Right ventricle myocardium inferior (tissue), 1 donor: ENCODE results near the gene PLA2G4B. TPM values are rescaled to one million over a fixed set of nuclear protein-coding genes. Genes with fewer than 3 reads are reported as not detected.

ENCODE experiments used
- ATAC-seq: fragments of 200-7000 bp; cut with Tn5 transposase; one replicate; pipeline ENCODE4 v1.9.1; 2020; ENCODE audit warnings: mild to moderate bottlenecking, moderate library complexity
- DNase-seq: peaks from one replicate; pipeline ENCODE4 v3.0.0; 2021; ENCODE audit errors: missing footprints
- intact Hi-C: fragments of 100-400 bp; cut with DNase I; formaldehyde crosslinking; loops from one replicate; pipeline ENCODE4 v1.11.0; 2022
- total RNA-seq: library from RNA; stranded (reverse); fragmentation: NEBNext Ultra II Directional; extraction: Animal tissue kit (Norgen Biotek cat#: 25700); gene quantifications from one replicate; pipeline ENCODE4 v1.2.1, GENCODE V29; 2021
- donor health status: DM: no; HTN: yes; CAD: no; lungs with severe emphysema.

The PLA2G4B gene
- total RNA-seq, 1 donor from 2014 or later: 5.8 TPM

GRCh38 chr15:41840673-41841072 is 2.0 kb downstream of the PLA2G4B start:
- no peak for ATAC-seq
- DNase-seq: no peak
- intact Hi-C loops: no loop called here

DNA sequence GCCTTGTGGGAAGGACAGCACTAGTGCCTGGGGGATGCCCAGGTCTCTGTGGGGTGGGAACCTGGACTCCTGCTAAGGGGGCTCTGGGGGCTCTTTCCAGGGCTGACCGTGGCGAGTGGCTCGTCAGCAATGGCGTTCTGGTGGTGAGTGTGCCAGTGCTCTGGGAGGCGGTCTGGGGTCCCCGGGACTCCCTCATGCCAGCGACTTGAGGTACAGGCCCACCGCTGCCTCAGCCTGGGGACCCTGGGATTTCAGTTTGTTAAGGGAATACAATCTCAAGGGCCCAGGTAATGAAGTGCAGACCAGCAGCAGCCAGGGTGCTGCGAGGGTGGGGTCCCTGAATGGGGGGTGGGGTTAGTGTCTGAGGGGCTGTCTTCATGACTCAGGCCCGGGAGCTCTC is 2.5 kb downstream of the PLA2G4B start:
- ATAC-seq: no peak
- no peak for DNase-seq
- intact Hi-C loops: no loop called here

DNA sequence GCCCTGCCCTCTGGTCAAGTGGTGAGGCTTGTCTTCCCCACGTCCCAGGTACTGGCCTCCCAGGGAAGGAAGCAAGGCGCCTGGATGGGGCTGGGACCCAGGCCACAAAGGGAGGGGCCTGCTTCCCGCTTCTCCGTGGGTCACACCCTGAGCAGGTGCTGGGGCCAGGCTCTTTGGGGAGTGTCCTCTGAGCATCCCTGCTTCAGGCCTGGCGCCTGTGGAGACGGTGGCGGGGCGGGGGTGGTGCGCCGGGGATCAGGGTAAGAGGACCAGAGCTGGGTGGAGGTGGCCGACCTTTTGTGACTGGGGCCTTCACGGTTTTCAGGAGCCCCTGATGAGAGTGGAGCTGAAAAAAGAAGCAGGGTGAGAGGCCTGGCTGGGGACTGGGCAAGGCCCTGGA is 3.6 kb downstream of the PLA2G4B start:
- intact Hi-C loops: no loop called here
- no peak for DNase-seq
- ATAC-seq: no peak

GRCh38 chr15:41843571-41843970 is 4.9 kb downstream of the PLA2G4B start:
- no peak for ATAC-seq
- intact Hi-C loops: no loop called here
- no peak for DNase-seq

DNA sequence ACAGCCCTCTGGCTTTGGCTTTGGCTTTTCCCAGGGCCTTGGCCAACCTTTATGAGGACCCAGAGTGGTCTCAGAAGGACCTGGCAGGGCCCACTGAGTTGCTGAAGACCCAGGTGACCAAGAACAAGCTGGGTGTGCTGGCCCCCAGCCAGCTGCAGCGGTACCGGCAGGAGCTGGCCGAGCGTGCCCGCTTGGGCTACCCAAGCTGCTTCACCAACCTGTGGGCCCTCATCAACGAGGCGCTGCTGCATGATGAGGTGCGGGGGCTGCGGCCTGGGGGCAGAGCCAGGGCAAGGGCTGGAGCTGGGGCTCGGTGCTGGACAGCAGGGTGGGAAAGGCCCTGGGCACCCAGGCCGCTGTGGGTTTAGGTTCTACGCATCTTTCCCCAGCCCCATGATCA is 6.2 kb downstream of the PLA2G4B start:
- ATAC-seq: no peak
- DNase-seq: no peak

GRCh38 chr15:41847206-41847605 is 8.6 kb downstream of the PLA2G4B start:
- no peak for DNase-seq
- no peak for ATAC-seq
- intact Hi-C loops: no loop called here

More for the DNA sequence above, 6.2 kb downstream of the PLA2G4B start:
- intact Hi-C loops: no loop called here

GRCh38 chr15:41847981-41848380 is 9.3 kb downstream of the PLA2G4B start:
- no peak for ATAC-seq
- intact Hi-C loops: no loop called here
- no peak for DNase-seq

DNA sequence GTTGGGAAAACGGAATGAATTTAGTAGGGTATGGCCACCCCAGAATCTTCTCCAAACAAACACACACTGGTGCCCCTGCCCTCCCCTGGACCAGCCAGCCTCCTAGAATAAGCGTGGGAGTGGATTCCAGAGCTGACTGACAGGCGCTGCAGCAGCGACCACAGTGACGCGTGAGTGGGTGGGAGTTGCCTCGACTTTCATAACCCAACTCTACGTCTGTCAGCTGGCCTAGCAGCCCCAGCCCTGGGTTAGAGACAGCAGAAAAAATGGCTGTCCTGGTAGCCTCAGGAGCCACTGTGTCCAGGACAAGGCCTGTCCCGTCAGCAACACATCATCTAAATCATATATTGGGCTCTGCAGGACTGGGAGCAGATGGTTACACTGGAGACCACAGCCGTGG is 10.0 kb downstream of the PLA2G4B start:
- no peak for DNase-seq
- no peak for ATAC-seq
- intact Hi-C loops: no loop called here

DNA sequence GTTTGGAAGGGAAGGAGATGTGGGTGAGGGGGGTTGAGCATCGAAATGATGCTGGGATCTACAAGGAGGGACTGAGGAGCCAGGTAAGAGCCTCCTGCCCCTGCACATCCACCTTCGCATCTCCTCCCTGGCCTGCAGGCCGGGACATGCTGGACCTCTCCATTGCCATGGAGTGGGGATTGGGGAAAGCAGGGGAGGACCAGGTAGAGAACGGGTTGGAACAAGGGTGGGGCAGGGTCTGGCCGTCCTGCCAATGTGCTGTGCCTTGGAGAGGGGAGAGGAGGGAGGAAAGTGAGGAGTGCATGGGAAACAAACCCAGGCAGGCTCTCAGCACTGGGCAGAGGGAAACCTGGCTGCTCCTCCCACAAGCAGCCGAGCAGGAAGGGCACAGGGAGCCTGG is 10.6 kb downstream of the PLA2G4B start:
- no peak for DNase-seq
- intact Hi-C loops: no loop called here
- ATAC-seq: no peak

GRCh38 chr15:41849861-41850260 is 11.2 kb downstream of the PLA2G4B start:
- ATAC-seq (no peak), DNase-seq (no peak)
- intact Hi-C loops: no loop called here

- no peak for ATAC-seq
- intact Hi-C loops: no loop called here
- DNase-seq: no peak
These were observed 12.0 kb downstream of the PLA2G4B start for GRCh38 chr15:41850482-41851166.

DNA sequence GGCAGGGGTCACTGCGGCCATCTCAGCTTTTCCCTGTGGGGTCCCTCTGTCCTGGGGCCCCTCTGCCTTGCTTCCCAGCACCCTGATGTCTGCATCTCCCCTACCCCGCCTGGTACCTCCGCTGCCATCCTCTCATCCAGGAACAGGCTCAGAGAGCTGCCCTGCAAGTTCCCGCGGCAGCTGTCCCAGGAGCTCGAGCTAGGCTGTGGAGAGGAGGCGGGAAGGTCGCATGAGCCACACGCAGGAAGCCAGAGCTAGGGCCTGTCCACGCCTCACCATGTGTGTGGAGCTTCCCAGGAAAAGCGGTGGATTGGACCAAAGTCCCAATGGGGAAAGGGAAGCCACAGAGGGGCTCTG is 12.5 kb downstream of the PLA2G4B start:
- ATAC-seq (no peak), DNase-seq (no peak)
- intact Hi-C loops: no loop called here

DNA sequence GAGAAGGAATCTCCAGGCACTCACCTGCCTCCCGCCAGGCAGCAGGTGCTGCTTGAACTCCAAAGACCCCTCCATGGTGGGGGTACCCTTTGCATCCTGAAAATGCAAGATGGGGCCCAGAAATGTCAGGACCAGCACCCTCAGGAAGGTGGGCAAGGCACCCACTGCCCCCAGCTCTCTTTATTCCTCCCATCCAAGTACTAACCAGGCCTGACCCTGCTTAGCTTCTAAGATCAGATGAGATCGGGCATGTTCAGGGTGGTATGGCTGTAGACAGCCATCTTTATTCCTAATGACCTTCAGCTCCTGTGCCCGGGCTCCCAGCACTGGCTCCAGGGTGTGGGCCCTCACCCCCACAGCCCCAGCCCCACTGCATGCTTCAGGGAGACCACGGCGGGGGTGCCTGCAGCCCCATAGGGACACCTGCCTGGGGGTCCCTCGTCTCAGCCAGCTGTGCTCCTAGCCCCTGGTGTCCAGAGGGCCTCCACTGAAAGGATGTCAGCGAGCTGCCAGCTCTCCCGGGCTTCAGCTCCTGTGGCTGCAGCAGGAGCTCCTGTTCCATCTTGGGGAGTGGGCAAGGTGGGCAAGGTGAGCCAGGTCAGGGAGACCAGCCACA is 13.2 kb downstream of the PLA2G4B start:
- intact Hi-C loops: no loop called here
- DNase-seq: no peak
- ATAC-seq: no peak

GRCh38 chr15:41852736-41853590 is 14.3 kb downstream of the PLA2G4B start:
- intact Hi-C loops: no loop called here
- DNase-seq: no peak
- ATAC-seq: no peak

GRCh38 chr15:41853831-41854230 is 15.2 kb downstream of the PLA2G4B start:
- DNase-seq (no peak), ATAC-seq (no peak)
- intact Hi-C loops: no loop called here

DNA sequence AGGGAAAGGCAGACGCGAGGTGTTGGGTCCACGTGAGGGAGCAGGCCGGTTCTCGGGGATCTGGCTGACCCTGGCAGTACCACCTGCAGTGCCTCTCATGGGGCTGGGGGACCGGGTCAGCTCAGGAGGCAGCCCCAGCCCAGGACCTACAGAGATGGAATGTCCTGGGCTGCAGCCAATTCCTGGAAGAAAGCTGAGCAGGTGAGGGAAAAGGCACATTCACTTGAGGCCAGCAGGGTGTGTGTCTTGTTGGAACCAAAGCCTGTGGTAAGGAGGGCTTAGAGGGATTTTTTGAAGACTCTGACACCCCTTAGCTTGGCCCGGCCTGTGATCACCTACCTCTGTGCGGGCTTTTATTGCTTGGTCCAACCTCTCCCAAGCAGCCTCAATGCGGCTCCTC is 15.8 kb downstream of the PLA2G4B start:
- intact Hi-C loops: no loop called here
- no peak for ATAC-seq
- no peak for DNase-seq

DNA sequence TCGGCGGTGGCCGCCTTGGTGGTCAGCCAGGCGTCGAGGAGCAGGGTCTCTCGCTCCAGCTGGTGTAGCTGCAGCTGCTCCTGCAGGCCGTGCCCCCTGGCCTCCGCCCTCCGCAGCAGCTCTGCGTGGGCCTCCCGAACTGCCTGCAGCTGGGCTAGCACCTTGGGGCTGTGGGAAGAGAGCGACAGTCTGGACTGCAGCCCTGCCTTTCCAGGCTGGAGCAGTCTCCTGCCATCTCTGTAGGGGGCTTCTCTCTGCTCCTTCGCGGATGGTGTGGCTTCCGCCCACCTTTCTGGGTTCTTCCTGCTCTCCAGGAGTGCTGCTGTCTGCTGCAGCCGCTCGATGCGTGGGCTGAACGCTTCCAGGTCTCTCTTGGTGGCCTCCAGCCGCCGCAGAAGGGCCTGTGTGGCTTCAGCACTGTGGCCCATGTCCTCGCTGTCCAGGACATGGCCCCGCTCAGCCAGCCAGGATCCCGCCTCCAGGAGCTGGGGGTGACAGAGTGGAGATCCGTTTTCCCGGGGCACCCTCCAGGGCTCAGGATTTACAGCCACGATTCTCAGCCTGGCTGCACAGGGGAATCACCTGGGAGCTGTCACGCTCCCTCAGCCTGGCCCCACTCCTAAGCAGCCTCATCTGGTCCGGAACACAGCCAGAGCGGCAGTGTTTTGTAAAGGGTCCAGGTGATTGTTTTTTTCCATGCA is 16.8 kb downstream of the PLA2G4B start:
- intact Hi-C loops: no loop called here
- ATAC-seq: no peak
- no peak for DNase-seq

DNA sequence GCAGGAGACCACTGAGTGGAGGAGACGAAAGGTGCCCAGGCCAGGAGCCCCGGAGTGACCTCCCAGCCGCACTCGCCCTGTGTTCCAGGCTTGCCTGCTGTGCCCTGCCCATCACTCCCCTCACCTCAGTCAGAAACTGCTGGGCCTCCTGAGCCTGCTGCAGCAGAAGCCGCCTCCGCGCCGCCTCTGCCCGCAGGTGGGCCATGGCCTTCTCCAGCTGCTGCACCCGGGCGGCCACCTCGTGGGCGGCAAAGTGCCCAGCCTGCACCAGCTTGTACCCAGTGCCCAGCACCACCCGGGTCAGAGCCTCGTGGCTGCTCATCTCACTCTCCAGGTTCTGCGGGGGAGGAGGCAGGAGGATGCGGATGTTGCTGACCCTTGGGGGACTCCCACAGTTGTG is 17.6 kb downstream of the PLA2G4B start:
- DNase-seq: no peak
- intact Hi-C loops: no loop called here
- no peak for ATAC-seq

DNA sequence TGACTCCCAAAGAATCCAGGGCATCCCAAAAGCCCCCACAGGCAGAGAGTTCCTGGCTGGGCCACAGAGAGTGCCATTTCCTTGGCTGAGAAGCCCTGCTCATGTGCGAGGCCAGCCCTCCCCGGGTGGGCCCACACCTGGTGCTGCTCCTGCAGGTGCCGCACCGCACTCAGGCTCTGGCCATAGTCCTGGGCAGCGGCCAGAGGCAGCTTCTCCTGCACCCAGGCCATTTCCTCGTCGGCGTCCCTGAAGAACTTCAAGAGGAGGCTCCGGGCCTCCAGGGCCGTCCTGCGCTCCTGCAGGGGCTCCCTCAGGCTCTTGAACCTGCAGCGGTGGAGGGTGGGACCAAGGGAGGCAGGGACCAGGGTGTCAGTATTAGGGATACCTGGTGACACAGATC is 18.1 kb downstream of the PLA2G4B start:
- intact Hi-C loops: no loop called here
- ATAC-seq (no peak), DNase-seq (no peak)

DNA sequence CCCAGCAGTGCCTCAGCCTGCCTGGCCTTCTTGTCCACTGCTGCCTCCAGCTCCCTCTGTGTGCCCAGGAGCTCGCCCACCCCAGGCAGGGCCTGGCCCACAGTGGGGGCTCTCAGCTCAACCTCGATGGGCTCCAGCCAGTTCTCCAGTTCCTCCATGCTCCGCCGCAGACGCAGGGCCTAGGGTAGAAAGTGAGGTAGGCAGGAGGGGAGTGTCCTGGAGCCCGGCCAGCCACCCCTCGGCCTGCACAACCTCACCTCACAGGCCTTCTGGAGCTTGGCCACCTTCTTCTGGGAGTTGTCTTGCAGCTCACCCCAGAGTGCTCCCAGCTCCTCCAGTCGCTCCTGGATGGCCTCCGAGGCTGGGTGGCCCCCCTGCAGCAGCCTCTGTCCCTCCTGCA is 18.7 kb downstream of the PLA2G4B start:
- no peak for ATAC-seq
- intact Hi-C loops: no loop called here

More for the DNA sequence above, 18.7 kb downstream of the PLA2G4B start:
- no peak for DNase-seq
